HT-29 (cell line): Measurements from ENCODE around the gene CNDP2. TPM values are rescaled to one million over a fixed set of nuclear protein-coding genes. Genes with fewer than 3 reads are reported as not detected.

ENCODE experiments used
- DNase-seq: peaks from one replicate; pipeline ENCODE4 v3.0.0-alpha.2; 2015; ENCODE audit warnings: low spot score
- total RNA-seq: library from RNA; depleted of rRNA; stranded (reverse); fragments of >200 nt; shearing (Covaris generic); gene quantifications from 2 replicates; pipeline ENCODE4 v1.2.3, GENCODE V29; 2014; rRNA removed

The CNDP2 gene
- total RNA-seq, 1 experiment from 2014 or later = 57.7 TPM

DNA sequence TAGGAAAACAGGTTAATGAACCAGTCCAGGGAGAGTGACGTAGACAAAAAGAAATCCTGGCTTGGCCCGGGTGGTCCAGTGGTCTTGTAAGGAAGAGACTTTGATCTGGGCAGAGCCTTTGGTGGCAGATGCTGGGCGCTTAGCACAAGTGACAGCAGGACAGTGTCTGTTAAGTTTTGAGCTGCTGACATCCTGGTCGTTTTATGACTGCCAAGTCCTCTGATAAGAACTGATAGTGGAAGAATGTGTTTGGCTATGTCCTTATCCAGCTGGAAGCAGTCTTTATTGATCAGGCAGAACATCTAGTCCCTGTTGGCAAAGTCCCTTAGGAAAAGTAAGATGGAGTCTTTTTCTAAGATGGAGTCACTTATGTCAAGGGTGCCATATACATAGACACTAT lies 74.1 kb downstream of the CNDP2 start:
- no peak for DNase-seq

DNA sequence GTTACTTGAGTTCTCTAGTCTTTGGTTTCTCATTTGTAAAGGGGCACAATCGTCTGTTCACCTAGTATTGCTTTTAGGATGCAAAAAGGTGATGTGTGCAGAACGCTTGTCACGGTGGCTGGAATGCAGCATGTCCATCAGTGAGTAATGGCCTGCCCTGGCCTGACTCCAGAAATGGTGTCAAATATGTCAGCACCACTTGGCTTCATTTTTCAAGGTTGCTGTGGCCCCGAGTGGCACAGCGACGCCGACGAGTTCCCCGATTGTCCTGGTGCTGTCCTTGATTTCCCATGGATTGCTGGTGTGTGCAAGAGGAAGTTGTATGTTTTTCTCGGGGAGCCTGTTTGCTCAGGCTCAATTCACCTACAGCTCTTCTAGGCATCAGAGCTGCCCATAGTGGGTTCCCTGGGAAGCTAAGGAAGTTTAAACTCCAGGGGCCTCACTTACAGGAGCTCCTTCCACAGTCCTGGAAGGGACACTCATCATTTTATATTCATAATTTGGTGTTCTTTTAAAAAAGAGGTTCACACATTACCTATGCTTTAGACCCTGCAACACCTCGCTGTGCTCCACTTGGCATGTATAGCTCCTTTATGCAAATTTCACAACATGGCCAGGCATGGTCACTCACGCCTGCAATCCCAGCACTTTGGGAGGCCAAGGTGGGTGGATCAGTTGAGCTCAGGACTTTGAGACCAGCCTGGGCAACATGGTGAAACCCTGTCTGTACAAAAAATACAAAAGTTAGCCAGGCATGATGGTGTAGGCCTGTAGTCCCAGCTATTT lies 75.9 kb downstream of the CNDP2 start:
- DNase-seq = no peak

DNA sequence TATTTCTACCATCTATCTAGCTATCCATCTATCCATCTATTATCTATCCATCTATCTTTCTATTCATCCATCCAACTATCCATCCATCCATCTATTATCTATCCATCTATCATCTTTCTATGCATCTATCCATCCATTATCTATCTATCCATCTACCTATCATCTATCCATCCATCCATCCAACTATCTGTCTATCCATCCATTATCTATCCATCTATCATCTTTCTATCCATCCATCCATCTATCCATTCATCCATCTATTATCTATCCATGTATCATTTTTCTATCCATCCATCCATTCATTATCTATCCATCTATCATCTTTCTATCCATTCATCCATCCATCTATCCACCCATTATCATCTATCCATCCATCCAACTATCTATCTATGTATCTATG lies 76.9 kb downstream of the CNDP2 start:
- DNase-seq = no peak

Other genes with a start within 250 kb of the CNDP2 start
- gene CYB5A, start 204.4 kb upstream of the CNDP2 start, total RNA-seq = 130 and 133 TPM in 2 replicates
- not detected in 2 replicates for gene C18orf63, start 180.5 kb upstream of the CNDP2 start, total RNA-seq
- gene DIPK1C, start 39.1 kb upstream of the CNDP2 start, total RNA-seq = 0.05 TPM in 1 of 2 replicates, not detected in the other
- gene CNDP1, start 38.1 kb downstream of the CNDP2 start, total RNA-seq = not detected in 2 replicates
- gene ZNF407, start 101.5 kb downstream of the CNDP2 start, total RNA-seq = 8.4 and 10.1 TPM in 2 replicates